Stimulated activated CD4-positive, alpha-beta T cell treated with anti-CD3 and anti-CD28 coated beads, Interleukin-4, amount 100 ng/mL, for 48 hours (primary cell): Measurements from ENCODE around the gene SMARCE1.
"Not testable (repeated sequence)": the region's sequence is repeated elsewhere in the genome, so short reads cannot be mapped to it uniquely, and the experiment has no call there.

Source experiments
- DNase-seq, 2 donors: peaks; one replicate each; pipeline ENCODE4 v3.0.0-alpha.2; 2020; ENCODE audit warnings: low read depth in 2 of 2

Gene SMARCE1

DNA sequence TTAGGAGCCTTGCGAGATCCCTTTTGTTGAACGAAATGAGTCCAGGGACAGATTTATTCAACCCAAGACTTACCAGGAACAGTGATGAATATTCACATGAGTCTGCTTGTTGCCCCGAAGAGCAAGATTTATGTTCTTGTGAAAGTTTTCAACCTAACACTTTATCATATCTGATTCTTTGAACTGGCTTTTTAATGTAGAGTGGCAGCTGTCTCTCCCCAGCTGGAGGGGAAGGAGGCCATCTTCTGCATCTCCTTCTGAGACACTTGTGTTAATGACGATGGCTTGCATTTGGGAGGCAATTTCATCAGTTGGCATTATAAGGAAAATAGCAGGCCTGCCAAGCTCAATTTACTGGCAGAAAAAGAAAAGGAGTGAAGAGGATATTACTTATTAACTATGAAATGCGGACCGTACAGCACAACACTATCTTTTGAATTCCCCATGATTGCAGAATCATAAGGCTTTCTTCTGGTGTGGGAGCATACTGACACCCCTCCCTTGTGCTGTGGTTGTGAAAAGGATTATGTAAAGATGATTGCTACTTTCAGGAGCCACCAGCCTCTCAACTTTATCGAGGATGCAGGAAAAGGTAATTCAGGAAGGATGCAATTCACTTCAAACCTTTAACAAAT lies 35.7 kb downstream of the SMARCE1 start:
- no peak for DNase-seq

DNA sequence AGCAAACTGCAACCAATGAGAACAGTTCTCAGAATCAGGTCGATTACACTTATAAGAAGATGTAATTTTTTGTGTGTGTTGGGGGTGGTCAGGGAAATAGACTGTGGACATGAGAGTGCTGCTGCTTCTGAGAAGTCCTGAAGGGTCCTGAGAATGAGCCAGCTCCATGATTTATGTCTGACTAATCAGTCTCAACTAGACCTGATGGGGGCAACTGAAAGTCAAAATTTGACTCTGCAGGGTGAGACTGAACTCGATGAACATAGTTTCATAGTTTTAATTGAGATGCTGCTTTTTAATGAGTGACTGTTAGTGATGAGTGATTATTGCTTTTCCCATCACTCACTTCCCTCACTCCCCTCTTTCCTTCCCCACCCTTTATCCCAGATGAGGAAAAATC lies 37.3 kb downstream of the SMARCE1 start:
- no peak for DNase-seq

DNA sequence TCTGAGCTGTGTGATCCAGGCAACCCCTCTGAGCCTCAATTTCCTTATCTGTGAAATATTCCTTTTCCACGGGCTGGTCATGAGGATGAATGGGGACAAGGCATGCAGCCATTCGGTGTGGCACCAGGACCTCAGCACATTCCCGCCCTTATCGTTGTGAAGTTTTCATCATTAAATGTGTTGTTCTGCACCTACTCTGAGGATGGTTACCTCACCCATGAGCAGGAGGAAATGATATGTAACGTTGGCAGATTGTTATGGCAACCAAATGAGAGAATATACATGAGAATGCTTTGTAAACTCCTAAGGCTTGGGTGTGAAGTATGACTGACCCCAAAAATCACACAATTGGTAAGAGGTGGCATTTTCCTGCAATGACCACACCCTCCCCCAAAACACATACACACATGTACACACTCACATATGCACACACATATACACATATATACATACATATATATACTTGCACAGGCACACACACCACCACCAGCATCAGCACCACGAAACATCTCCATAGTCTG lies 39.5 kb downstream of the SMARCE1 start:
- DNase-seq = no peak

DNA sequence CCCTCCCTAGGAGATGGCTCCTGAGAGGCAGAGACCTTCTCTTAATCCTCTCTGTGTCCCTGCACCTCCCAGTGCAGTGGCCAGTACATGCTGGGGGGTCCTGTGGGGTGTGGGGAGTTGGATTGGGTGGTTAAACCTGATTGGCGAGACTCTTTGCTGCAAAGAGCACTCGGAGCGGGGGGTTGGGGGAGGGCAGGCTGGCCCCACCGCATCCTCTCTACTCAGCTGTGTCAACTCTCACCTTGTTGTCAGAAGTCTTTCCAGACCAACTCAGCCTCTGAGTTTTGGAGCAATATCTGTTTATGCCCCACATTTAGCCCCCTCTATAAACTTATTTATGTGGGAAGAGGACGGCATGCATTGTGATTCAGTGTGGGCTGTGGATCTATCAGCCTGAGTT lies 40.0 kb downstream of the SMARCE1 start:
- no peak for DNase-seq

DNA sequence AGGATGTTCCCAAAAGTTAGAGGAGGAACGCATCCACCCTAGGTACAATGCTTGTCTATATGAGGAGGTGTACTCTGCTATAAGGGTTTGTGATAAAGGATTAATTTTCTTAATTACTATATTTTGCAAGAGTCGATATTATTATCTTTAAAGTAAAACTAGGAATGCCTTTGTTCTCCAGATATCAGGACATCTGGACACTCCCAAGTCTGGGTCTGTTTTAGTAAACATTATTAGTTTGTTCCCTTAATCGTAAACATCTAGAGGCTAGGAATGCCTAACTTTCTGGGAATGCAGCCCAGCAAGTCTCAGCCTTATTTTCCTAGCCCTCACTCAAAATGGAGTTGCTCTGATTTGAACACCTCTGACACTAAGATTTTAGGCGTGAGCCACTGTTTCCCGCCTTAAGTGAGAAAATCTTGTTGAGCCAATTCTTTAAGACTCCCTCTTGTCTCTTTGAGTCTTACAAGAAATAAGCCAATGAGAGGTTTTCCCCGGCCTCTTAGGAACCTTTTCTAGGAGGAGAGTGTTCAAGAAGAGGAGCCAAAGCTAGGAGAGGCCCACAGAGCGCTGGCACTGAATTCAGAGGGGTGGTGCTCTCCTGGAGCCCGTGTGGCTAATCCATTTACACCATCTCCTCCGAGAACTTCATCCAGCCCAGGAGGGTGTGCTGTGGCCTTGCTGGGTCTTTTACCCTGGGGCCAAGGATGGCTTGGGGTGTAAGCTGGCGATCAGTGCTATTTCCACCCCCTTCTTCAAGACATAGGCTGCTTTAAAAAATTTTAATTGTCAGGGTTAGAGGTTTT lies 40.9 kb downstream of the SMARCE1 start:
- no peak for DNase-seq

DNA sequence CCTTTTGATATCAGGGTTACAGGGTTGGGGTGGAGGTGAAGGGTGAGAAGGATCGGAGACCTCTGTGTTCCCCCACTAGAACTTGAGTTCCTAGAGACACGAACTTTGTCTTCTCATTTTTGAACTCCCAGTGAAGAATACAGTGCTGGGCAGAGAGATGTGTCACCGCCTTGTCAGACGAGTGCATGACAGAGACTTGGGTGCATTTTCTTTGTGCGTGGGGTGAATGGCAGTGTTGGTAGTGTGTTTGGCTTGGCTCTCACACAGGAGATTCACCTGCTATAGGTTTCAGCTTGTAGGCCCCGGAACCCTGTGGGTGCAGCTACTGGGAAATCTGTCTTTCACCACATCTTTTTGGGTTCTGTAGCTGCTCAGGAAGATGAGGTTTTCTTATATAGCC lies 42.3 kb downstream of the SMARCE1 start:
- DNase-seq = peak; percentile 46 to 69

DNA sequence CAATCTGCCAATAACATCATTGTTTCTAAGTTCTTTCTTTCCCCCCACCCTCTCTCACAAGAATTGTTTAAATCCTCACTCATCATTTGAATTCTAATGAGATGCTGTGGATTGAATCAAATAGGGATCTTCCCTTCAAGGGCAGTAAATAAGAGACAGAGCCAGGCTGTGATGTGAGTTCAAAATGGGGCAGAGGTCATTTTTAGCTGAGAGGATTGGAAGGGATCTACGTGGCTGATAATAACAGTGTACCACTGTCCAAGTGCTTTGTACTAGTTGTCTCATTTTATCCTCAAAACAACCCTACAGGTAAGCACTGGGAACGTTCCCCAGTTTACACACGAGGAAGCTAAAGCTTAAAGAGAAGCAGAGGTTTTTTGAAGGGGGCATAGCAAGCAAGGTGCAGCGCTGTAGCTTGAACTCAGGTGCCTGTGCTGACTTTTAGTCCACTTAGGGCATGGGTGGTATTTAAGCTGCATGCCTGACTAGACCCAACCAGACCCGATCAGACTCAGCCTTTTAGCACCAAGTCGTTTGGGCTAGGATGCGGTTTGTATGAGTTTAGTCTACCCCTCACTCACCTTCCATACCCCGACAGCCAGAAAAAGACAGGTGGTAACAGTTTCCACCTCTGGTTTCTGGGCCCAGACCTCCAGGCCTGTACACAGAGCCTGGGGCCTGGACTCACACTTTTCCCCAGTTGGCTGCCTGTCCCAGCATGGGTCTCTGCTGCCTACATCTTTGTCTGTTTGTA lies 43.1 kb downstream of the SMARCE1 start:
- DNase-seq = no peak

DNA sequence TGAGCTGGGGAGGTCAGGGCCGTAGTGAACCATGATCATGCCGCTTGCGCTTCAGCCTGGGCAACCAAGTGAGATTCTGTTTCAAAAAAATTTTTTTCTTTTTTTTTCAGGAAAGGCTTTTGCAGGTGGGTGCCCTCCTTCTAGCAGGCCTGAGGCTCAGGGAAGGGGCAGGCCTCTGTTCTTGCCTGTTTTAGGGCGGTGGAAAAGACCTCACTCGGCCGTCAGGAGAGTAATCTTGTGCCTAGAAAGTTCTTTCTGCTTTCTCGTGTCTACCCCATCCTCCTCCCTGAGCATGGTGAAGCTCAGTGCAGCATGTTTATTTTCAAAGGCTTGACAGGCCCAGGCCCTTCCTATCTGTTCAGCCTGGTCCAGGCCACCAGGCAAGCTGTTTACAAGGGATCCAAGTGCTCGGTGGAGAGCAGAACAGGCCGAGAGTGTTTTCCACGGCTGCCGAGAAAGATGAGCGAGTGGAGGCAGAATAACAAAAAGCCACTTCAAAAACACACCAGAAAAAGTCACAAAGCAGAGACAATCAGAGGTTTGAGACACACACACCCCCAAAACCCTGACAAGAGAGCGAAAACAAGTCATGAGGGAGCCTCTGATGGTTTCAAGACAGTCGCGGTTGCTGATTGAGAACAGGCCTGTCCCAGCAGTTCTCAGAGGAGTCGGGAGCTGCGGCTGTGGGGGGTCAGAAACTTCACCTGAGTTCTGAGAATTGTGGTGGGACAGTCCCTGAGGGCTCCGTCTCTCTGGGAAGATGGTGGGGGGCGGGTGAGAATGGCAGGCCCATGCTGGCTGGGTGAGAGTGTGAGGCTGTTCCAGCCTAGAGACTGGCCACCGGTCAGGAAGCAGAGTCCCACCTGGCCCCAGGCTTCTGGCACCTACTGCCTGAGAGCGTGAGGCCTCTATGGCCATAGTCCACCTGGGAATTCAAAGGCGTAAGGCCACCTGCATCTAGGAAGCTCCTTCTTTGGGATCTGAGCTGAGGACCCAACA lies 44.9 kb downstream of the SMARCE1 start:
- DNase-seq = peak; percentile 62 to 76

DNA sequence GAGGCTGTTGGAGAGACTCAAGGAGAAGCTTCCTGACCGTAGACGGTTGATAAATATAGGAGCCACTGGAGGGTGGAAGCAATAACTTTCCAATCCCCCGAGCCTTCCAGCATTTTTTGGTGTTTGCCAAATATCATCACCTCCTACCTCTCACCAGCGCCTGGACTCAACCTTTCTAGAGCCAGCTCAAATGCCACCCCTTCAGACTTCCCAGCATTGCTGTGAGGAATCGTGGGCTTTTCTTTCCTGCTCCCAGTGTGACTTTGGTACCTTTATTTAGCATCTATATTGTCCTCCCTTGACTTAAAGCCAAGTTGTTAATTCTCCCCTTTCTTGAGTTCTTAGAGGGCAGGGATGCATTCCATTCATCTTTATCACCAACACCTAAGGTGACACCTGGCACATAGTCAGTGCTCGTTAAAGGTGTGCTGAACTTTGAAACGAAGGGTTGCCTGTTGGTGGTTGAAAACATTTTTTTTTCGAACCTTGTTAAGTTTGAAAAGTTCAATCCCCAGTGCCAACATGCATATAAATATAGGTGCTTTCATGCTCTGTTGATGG lies 47.1 kb downstream of the SMARCE1 start:
- no peak for DNase-seq

DNA sequence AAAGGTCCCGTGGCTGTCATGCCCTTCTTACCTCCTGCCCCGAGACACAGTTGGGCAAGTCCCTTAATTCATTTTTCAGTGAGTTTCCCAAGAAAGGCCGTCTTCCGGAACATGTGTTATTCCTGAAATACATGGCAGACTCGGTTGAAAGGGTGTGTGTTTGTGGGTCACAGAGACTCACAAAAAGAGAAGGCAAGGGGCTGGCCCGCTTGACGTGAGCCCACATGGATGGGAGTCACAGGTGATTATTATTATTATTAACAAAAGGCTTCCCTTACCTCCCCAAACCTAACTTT lies 48.2 kb downstream of the SMARCE1 start:
- DNase-seq = no peak

DNA sequence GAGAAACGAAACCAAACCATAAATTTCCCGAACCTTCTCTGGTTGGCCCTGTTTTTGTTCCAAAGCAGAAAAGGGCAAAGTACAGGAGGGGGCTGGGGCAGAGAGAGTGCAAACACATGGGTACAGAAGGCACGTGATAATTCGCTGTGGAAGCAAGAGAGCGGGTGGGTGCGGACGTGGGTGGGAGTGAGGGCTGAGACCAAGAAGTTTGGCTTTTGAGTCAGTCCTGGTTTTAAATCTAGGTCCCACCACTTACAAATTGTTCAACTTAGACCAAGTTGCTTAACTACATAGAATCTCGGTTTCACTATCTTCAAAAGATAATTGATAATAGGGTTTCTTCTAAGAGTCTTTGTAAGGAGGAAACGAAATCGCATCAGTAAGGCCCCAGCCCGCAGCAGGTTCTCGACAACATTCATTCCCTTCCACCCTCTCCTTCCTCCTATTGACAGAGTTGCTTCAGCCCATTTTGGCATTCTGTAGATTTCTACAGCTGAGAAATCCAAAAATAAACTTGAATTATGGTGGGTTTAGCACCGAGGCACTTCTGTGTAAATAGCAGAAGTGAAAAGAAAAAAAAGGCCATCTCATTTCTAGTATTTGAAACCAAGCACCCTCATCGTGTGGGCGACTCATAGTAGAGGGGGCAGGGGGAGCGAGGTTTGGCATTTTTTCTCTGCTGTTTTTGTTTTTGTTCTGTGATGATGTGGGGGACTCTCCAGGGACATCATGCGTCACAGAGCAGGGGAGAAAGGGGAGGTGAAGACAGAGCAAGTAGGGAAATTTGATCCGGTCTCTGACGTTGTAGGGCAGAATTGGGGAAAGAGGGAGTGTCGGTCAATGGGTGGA lies 48.8 kb downstream of the SMARCE1 start:
- peak; percentile 66 to 86 for DNase-seq

DNA sequence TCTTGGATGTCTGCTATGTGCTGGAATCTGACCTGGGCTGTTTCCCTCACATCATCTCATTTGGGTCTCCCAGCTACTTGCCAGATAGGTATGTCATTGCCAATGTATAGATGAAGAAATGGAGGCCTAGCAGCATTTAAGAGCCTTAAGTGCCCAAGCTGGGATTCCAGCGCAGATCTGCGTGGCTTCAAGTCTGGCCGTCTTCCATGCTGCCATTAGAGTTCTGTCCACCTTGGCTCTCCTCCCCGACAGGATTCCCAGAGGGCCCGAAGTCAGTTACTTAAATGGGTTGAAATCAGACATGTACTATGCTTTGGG lies 49.4 kb downstream of the SMARCE1 start:
- no peak for DNase-seq

DNA sequence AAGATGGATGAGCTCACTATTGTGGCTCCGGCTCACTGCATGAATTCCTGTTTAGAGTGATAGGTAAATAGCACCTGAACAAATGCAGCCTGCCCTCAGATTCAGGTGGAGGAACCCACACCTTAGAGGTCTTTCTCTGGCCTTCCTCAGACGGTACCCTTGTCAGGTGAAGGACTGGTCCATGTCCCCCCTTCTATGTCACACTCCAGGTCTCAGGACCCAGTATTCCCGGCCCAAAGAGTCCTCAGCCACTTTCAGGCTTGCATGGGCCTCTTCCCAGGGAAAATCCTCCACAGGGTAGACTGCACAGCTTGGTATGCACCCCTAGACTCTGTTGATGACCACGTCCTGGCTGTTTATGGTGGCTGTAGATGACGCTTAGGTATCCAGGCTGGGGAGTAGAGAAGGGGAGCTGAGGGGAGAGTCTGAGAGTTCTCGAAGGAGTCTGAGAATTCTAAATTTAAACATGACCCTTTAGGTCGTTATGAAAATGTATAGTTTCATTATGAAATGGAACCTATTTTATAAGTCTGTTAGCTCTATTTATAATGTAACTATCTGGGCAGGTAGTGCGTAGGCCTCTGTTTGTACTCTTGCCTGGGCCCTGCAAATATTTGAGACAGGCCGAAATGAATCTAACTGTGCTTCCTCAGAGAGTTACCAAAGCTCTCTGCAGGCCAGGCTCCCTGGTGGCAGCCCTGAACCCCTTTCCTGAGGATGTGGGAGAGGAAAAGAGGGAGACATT lies 49.9 kb downstream of the SMARCE1 start:
- DNase-seq = no peak

DNA sequence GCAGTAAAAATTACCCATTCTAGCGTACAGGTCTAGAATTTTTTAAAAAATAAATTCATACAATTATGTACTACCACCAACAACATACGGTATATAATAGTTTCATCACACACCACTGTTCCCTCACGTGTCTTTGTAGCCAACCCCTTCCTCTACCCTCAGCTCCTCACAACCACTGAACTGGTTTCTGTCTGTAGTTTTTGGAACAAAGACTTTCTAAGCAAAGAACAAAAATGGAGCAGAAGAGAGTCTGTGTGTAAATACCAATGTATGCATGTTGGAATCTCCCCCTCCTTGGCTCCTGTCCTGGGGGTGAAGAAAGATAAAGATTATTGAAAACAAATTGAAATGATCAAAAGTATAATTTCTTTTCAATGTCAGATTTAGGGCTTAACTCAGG lies 50.5 kb downstream of the SMARCE1 start:
- DNase-seq = no peak

DNA sequence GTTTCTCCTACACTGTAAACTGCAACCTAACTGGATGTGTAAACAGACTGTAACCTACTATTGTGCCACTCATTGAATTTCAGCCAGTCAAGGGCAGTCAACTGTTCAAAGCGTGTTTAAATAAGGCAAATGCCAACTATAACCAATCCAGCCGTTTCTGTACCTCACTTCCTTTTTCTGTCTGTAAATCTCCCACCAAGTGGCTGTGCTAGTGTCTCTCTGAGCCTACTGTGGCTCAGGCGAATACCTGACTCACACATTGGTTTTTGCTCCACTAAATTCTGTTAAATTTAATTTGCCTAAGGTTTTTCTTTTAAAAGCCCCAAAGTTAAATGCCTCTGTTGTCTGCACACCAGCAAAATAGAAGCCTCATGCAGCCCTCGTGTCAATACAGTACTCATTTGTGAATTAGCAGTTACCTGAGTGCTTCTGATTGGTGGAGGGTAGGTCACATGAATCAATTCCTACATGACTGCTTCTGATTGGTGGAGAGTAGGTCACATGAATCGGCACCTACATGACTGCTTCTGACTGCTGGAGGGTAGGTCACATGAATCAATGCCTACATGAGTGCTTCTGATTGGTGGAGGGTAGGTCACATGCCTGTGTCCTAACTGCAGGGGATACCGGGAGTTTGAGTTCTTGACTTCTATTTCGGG lies 51.2 kb downstream of the SMARCE1 start:
- DNase-seq = no peak

DNA sequence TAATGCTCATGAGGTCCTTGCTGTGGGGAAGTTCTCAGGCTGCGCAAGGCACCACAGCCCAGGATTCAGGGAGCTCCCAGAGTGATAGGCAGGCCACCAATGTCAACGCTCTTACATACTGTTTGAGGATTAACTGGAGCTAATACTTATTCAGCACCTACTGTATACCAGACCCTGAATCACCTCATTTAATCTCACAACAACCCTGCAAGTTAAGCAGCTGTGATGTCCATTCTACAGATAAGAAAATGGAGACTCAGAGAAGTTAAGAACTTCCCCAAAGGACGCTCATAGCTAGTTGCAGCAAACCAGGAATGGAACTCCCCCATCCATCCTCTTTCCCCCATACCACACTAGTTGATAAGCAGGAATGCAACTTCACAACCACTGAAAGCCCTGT lies 56.9 kb downstream of the SMARCE1 start:
- DNase-seq = no peak

DNA sequence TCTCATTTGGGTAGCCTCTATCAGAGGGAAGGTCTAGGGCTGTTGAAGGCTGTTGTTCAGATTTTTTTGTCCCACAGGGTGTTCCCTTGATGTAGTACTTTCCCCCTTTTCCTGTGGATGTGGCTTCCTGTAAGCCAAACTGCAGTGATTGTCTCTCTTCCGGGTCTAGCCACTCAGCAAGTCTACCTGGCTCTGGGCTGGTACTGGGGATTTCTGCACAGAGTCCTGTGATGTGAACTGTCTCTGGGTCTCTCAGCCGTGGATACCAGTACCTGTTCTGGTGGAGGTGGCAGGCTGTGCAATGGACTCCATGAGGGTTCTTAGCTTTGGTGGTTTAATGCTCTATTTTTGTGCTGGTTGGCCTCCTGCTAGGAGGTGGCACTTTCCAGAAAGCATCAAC lies 59.1 kb downstream of the SMARCE1 start:
- no peak for DNase-seq

DNA sequence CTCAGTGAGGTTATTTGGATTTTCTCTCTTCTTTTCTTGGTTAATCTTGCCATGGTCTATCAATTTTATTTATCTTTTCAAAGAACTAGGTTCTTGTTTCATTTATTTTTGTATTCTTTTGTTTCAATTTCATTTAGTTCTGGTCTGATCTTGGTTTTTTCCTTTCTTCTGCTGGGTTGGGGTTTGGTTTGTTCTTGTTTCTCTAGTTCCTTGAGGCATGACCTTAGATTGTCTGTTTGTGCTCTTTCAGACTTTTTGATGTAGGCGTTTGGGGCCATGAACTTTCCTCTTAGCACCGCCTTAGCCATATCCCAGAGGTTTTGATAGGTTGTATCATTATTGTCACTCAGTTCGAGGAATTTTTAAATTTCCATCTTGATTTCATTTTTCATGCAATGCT lies 61.4 kb downstream of the SMARCE1 start:
- not testable (repeated sequence) for DNase-seq

DNA sequence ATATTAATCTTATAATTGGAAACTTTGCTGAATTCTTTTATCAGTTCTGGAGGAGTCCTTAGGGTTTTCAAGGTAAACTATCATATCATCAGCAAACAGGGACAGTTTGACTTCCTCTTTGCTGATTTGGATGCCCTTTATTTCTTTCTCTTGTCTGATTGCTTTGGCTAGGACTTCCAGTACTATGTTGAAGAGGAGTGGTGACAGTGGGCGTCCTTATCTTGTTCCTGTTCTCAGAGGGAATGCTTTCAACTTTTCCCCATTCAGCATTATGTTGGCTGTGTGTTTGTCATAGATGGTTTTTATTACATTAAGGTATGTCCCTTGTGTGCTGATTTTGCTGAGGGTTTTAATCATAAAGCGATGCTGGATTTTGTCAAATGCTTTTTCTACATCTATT lies 62.7 kb downstream of the SMARCE1 start:
- DNase-seq = not testable (repeated sequence)
